ENCODE data around the gene TTC4.

TTC4 gene

DNA sequence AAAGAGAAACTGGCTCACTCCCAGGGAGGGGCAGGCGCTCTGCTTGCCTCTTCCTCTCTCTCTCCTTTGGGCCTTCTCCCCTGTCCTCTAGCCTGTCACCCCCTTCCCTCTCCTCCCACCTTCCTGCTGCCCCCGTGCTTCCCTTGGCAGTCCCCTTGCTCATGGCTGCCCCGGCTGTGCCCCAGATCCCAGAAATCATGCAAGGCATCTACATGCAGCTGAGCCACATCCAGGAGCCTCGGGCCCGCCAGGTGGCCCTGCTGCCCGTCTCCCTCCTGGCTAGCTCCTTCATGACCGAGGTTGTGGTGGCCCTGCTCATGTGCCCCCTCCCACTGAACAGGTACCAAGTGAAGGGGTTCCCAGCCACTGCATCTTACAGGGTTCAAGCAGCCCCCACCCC is 36.0 kb upstream of the TTC4 start:
- H3K9me3 ChIP-seq (ENCODE audit: insufficient read depth, low read depth, low read length), result no peaks in the 10 kb centered on the region
- no peak overlapping the region for H3K9ac ChIP-seq (ENCODE audit: low read depth, low read length, poor library complexity, severe bottlenecking)
- H3K4me3 ChIP-seq (ENCODE audit: low read length, poor library complexity, severe bottlenecking), result no peak overlapping the region
- no peaks in the 10 kb centered on the region for H3K27me3 ChIP-seq (ENCODE audit: insufficient read depth, low read length, poor library complexity, severe bottlenecking)
- no peak overlapping the region for H3K4me2 ChIP-seq (ENCODE audit: low read depth, low read length, poor library complexity, severe bottlenecking)
- no peak overlapping the region for H2AFZ ChIP-seq (ENCODE audit: low read length)
- no peaks in the 10 kb centered on the region for H4K20me1 ChIP-seq (ENCODE audit: insufficient read depth, low read length, poor library complexity, severe bottlenecking)
- no peaks in the 10 kb centered on the region for H3K79me2 ChIP-seq (ENCODE audit: insufficient read depth, low read length)
- no peaks in the 10 kb centered on the region for H3K4me1 ChIP-seq (ENCODE audit: insufficient read depth, low read length, poor library complexity, severe bottlenecking)
- H3F3A ChIP-seq (ENCODE audit: low read depth), result no peaks in the 10 kb centered on the region
- H3K36me3 ChIP-seq (ENCODE audit: insufficient read depth, low read length), result no peaks in the 10 kb centered on the region
- H3K9me2 ChIP-seq (replicated peaks; ENCODE audit: low read depth, low read length), result no peaks in the 10 kb centered on the region
- TF ChIP-seq, protein P1, sequence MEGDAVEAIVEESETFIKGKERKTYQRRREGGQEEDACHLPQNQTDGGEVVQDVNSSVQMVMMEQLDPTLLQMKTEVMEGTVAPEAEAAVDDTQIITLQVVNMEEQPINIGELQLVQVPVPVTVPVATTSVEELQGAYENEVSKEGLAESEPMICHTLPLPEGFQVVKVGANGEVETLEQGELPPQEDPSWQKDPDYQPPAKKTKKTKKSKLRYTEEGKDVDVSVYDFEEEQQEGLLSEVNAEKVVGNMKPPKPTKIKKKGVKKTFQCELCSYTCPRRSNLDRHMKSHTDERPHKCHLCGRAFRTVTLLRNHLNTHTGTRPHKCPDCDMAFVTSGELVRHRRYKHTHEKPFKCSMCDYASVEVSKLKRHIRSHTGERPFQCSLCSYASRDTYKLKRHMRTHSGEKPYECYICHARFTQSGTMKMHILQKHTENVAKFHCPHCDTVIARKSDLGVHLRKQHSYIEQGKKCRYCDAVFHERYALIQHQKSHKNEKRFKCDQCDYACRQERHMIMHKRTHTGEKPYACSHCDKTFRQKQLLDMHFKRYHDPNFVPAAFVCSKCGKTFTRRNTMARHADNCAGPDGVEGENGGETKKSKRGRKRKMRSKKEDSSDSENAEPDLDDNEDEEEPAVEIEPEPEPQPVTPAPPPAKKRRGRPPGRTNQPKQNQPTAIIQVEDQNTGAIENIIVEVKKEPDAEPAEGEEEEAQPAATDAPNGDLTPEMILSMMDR (conservative IDR thresholded peaks at IDR 0.05; ENCODE audit: low read length), result no peak
- TF ChIP-seq EZH2phosphoT487 (IDR thresholded peaks at IDR 0.05; ENCODE audit: borderline replicate concordance), result no peak

DNA sequence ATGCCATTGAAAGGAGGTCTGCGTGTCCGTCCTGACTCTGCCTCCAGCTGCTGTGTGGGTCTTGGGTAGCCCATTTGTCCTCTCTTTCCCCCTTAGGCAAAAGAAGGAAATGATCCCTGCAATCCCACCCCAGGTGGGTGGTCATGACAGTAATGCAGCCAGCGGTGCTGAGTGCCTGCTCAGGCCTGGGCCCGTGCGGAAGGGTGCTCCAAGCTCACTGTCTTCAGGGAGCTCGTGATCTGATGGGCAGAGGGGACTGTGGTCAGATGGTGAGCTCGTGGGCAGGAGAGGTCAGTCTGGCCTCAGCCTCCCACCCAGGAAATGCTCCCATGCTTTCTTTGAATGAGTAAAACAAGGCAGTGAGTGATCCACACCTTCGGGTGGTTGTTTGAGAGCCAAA is 35.3 kb upstream of the TTC4 start:
- Histone ChIP-seq H3K79me2 (ENCODE audit: insufficient read depth, low read length) (no peaks in the 10 kb centered on the region), H3K36me3 (ENCODE audit: insufficient read depth, low read length) (no peaks in the 10 kb centered on the region), H3K9ac (ENCODE audit: low read depth, low read length, poor library complexity, severe bottlenecking) (no peak overlapping the region), H3K9me2 (replicated peaks; ENCODE audit: low read depth, low read length) (no peaks in the 10 kb centered on the region), H3K9me3 (ENCODE audit: insufficient read depth, low read depth, low read length) (no peaks in the 10 kb centered on the region), H3K4me3 (ENCODE audit: low read length, poor library complexity, severe bottlenecking) (no peak overlapping the region), H2AFZ (ENCODE audit: low read length) (no peak overlapping the region), H3K4me1 (ENCODE audit: insufficient read depth, low read length, poor library complexity, severe bottlenecking) (no peaks in the 10 kb centered on the region), H3K27me3 (ENCODE audit: insufficient read depth, low read length, poor library complexity, severe bottlenecking) (no peaks in the 10 kb centered on the region), H3F3A (ENCODE audit: low read depth) (no peaks in the 10 kb centered on the region), H4K20me1 (ENCODE audit: insufficient read depth, low read length, poor library complexity, severe bottlenecking) (no peaks in the 10 kb centered on the region), H3K4me2 (ENCODE audit: low read depth, low read length, poor library complexity, severe bottlenecking) (no peak overlapping the region)
- no peak for TF ChIP-seq EZH2phosphoT487 (IDR thresholded peaks at IDR 0.05; ENCODE audit: borderline replicate concordance)
- TF ChIP-seq, protein P1 (conservative IDR thresholded peaks at IDR 0.05; ENCODE audit: low read length), result no peak

DNA sequence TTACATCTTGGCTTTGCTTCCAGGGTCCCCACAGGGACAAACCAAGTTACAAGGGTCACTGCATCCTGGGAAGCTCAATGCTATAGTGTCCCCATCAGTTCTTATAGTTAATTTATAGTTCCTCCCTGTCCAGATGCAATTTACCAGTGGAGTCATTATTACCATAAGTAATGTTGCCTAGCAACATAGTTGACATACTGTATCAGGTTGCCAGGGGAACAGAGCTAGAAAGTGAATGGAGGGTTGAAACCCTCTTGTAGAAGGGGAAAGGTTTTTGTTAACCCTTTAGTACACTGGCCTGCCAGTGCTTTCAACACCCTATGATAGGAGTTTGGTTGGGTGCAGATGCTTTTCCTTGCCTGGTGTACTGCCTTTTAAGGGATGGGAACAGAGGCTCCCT is 34.3 kb upstream of the TTC4 start:
- Histone ChIP-seq H2AFZ (ENCODE audit: low read length) (no peak overlapping the region), H4K20me1 (ENCODE audit: insufficient read depth, low read length, poor library complexity, severe bottlenecking) (no peaks in the 10 kb centered on the region), H3F3A (ENCODE audit: low read depth) (no peaks in the 10 kb centered on the region), H3K27me3 (ENCODE audit: insufficient read depth, low read length, poor library complexity, severe bottlenecking) (no peaks in the 10 kb centered on the region), H3K79me2 (ENCODE audit: insufficient read depth, low read length) (no peaks in the 10 kb centered on the region), H3K4me3 (ENCODE audit: low read length, poor library complexity, severe bottlenecking) (no peak overlapping the region), H3K9me3 (ENCODE audit: insufficient read depth, low read depth, low read length) (no peaks in the 10 kb centered on the region), H3K9me2 (replicated peaks; ENCODE audit: low read depth, low read length) (no peaks in the 10 kb centered on the region), H3K9ac (ENCODE audit: low read depth, low read length, poor library complexity, severe bottlenecking) (no peak overlapping the region), H3K4me2 (ENCODE audit: low read depth, low read length, poor library complexity, severe bottlenecking) (no peak overlapping the region), H3K36me3 (ENCODE audit: insufficient read depth, low read length) (no peaks in the 10 kb centered on the region), H3K4me1 (ENCODE audit: insufficient read depth, low read length, poor library complexity, severe bottlenecking) (no peaks in the 10 kb centered on the region)
- TF ChIP-seq EZH2phosphoT487 (IDR thresholded peaks at IDR 0.05; ENCODE audit: borderline replicate concordance), result no peak
- TF ChIP-seq, protein P1 (conservative IDR thresholded peaks at IDR 0.05; ENCODE audit: low read length), result no peak

All from Loucy (cell line).